GM12891 (cell line): Measurements from ENCODE around the gene UBASH3A.
A peak's percentile ranks its signal among the peaks of the same experiment; 100 is the strongest.

Experiments used
- PAX5 ChIP-seq: IDR thresholded peaks from 2 replicates; pipeline ENCODE4 v1.6.1; 2011; ENCODE audit warnings: low read length, moderate library complexity, mild to moderate bottlenecking; ENCODE audit not compliant: insufficient read depth, severe bottlenecking
- POLR2A ChIP-seq: IDR thresholded peaks from 2 replicates; pipeline ENCODE4 v1.6.1; 2011; ENCODE audit warnings: low read depth, low read length, control low read depth
- POLR2AphosphoS5 ChIP-seq: IDR thresholded peaks from 2 replicates; pipeline ENCODE4 v1.6.1; 2011; ENCODE audit warnings: low read depth, low read length, control low read depth
- POU2F2 ChIP-seq: IDR thresholded peaks from 2 replicates; pipeline ENCODE4 v1.6.1; 2011; ENCODE audit warnings: low read depth, mild to moderate bottlenecking, control low read depth, low read length, moderate library complexity
- SPI1 ChIP-seq: IDR thresholded peaks from 2 replicates; pipeline ENCODE4 v1.6.1; 2011; ENCODE audit warnings: low read depth, low read length, control low read depth
- TAF1 ChIP-seq: IDR thresholded peaks from 2 replicates; pipeline ENCODE4 v1.6.1; 2011; ENCODE audit warnings: low read depth, low read length, control low read depth

DNA sequence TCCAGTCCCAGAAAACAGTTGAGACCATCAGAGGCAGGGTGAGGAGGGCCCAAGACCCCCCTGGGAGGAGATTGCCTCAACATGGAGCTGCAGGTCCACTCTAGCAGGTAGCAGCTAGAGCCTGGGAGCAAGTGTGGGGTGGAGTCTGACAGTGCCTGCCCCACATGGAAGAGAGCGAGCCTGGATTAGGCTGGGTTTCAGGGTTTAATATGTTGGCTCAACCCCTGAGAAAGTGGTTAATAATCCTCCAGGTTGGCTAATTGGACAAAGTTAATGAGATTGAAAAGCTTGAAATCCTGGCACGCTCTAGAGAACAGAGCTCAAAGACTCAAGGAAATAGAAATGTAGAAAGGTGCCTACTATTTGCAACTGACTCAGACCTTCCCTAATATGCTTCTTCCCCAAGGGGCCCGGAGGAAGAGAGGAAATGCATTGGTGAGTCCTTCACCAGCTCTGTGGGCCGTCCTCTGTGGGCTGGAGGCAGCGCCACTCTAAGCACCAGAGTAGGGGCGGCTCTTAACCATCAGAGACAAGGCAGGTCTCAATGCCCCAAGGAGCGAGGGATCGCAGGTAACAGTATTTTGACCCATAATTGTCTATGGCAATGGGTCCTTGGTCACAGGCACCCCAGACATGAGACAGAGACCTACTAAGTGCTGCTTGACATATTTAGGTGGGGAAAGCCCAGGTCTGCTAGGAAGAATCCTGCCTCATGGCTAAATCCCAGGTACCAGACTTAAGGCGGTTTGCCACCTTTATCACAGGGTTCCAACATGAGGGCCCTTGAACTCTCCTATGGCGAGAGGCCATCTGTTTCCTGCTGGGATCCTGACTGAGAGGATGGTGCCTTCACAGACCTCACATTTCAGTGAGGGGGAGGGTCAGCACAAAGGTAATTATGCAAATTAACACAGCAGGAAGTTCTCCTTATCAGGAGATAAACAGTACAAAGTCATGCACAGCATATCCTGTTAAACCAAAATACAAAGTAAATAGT is 58.5 kb downstream of the UBASH3A start:
- TF ChIP-seq POLR2A (peak; percentile 48), POU2F2 (peak; percentile 80; the same call in 1 of the 2 replicates), POLR2AphosphoS5 (no peak), TAF1 (no peak), SPI1 (no peak), PAX5 (no peak)
